ENCODE data around the gene SMC1A.
"Not testable (repeated sequence)": the region's sequence is repeated elsewhere in the genome, so short reads cannot be mapped to it uniquely, and the experiment has no call there.

The SMC1A gene

GRCh38 chrX:53421772-53422085 is 725 bp downstream of the SMC1A start:
- no peak for DNase-seq (ENCODE audit: low read depth)

- no peak for DNase-seq (ENCODE audit: low read depth)
These were observed 1.3 kb downstream of the SMC1A start for GRCh38 chrX:53421125-53421524.

- not testable (repeated sequence) for DNase-seq (ENCODE audit: low read depth)
These were observed 2.1 kb downstream of the SMC1A start for GRCh38 chrX:53420351-53420750.

GRCh38 chrX:53412446-53412845 is 10.0 kb downstream of the SMC1A start:
- no peak for DNase-seq (ENCODE audit: low read depth)

GRCh38 chrX:53403535-53403934 is 18.9 kb downstream of the SMC1A start:
- DNase-seq (ENCODE audit: low read depth), result no peak

GRCh38 chrX:53398216-53398615 is 24.2 kb downstream of the SMC1A start:
- DNase-seq (ENCODE audit: low read depth), result no peak

GRCh38 chrX:53395605-53396298 is 26.7 kb downstream of the SMC1A start:
- no peak for DNase-seq (ENCODE audit: low read depth)

- DNase-seq (ENCODE audit: low read depth), result no peak
These were observed 38.9 kb downstream of the SMC1A start for GRCh38 chrX:53383376-53384076.

GRCh38 chrX:53379747-53380146 is 42.7 kb downstream of the SMC1A start:
- no peak for DNase-seq (ENCODE audit: low read depth)

GRCh38 chrX:53379008-53379710 is 43.3 kb downstream of the SMC1A start:
- DNase-seq (ENCODE audit: low read depth), result no peak

GRCh38 chrX:53377464-53377863 is 45.0 kb downstream of the SMC1A start:
- DNase-seq (ENCODE audit: low read depth), result no peak

GRCh38 chrX:53376888-53377287 is 45.6 kb downstream of the SMC1A start:
- DNase-seq (ENCODE audit: low read depth), result no peak

- DNase-seq (ENCODE audit: low read depth), result no peak
These were observed 47.5 kb downstream of the SMC1A start for GRCh38 chrX:53374923-53375322.

- no peak for DNase-seq (ENCODE audit: low read depth)
These were observed 48.1 kb downstream of the SMC1A start for GRCh38 chrX:53374222-53374820.

- DNase-seq (ENCODE audit: low read depth), result no peak
These were observed 49.1 kb downstream of the SMC1A start for GRCh38 chrX:53373307-53373706.

- not testable (repeated sequence) for DNase-seq (ENCODE audit: low read depth)
These were observed 56.0 kb downstream of the SMC1A start for GRCh38 chrX:53366454-53366853.

GRCh38 chrX:53362449-53362848 is 60.0 kb downstream of the SMC1A start:
- DNase-seq (ENCODE audit: low read depth), result no peak

GRCh38 chrX:53357799-53358530 is 64.5 kb downstream of the SMC1A start:
- peak; percentile 44 for DNase-seq (ENCODE audit: low read depth)

- no peak for DNase-seq (ENCODE audit: low read depth)
These were observed 66.3 kb downstream of the SMC1A start for GRCh38 chrX:53356186-53356585.

GRCh38 chrX:53354669-53355068 is 67.8 kb downstream of the SMC1A start:
- no peak for DNase-seq (ENCODE audit: low read depth)

- no peak for DNase-seq (ENCODE audit: low read depth)
These were observed 74.5 kb downstream of the SMC1A start for GRCh38 chrX:53347948-53348347.
